Stimulated activated CD4-positive, alpha-beta T cell treated with anti-CD3 and anti-CD28 coated beads, Interleukin-1b, Interleukin-23, amount 100 ng/mL, for 48 hours (primary cell): ENCODE data around the gene KMT2C.
"Not testable (repeated sequence)": the region's sequence is repeated elsewhere in the genome, so short reads cannot be mapped to it uniquely, and the experiment has no call there.

Experiments used
- DNase-seq: peaks from one replicate; pipeline ENCODE4 v3.0.0-alpha.2; 2020

KMT2C gene

GRCh38 chr7:152299542-152300143, 136.2 kb downstream of the KMT2C start:
- not testable (repeated sequence) for DNase-seq

- no peak for DNase-seq
Measured at GRCh38 chr7:152292897-152293296, 142.9 kb downstream of the KMT2C start.

- DNase-seq: not testable (repeated sequence)
Measured at GRCh38 chr7:152286972-152287371, 148.8 kb downstream of the KMT2C start.

- not testable (repeated sequence) for DNase-seq
Measured at GRCh38 chr7:152286219-152286618, 149.6 kb downstream of the KMT2C start.

GRCh38 chr7:152284998-152285397, 150.8 kb downstream of the KMT2C start:
- DNase-seq: not testable (repeated sequence)

GRCh38 chr7:152277687-152278086, 158.1 kb downstream of the KMT2C start:
- DNase-seq: not testable (repeated sequence)

GRCh38 chr7:152270427-152270826, 165.4 kb downstream of the KMT2C start:
- not testable (repeated sequence) for DNase-seq

- DNase-seq: not testable (repeated sequence)
Measured at GRCh38 chr7:152266859-152267258, 168.9 kb downstream of the KMT2C start.

- DNase-seq: not testable (repeated sequence)
Measured at GRCh38 chr7:152264915-152265314, 170.9 kb downstream of the KMT2C start.

- DNase-seq: not testable (repeated sequence)
Measured at GRCh38 chr7:152262146-152262545, 173.7 kb downstream of the KMT2C start.

GRCh38 chr7:152259645-152260044, 176.2 kb downstream of the KMT2C start:
- DNase-seq: not testable (repeated sequence)

- not testable (repeated sequence) for DNase-seq
Measured at GRCh38 chr7:152247851-152248250, 188.0 kb downstream of the KMT2C start.

- DNase-seq: not testable (repeated sequence)
Measured at GRCh38 chr7:152245417-152245816, 190.4 kb downstream of the KMT2C start.

- DNase-seq: not testable (repeated sequence)
Measured at GRCh38 chr7:152243464-152243863, 192.3 kb downstream of the KMT2C start.

GRCh38 chr7:152241301-152241700, 194.5 kb downstream of the KMT2C start:
- DNase-seq: not testable (repeated sequence)

- not testable (repeated sequence) for DNase-seq
Measured at GRCh38 chr7:152236306-152236705, 199.5 kb downstream of the KMT2C start.

GRCh38 chr7:152234421-152234820, 201.4 kb downstream of the KMT2C start:
- not testable (repeated sequence) for DNase-seq

GRCh38 chr7:152231089-152231488, 204.7 kb downstream of the KMT2C start:
- DNase-seq: no peak

- DNase-seq: not testable (repeated sequence)
Measured at GRCh38 chr7:152219556-152219955, 216.2 kb downstream of the KMT2C start.

GRCh38 chr7:152208766-152209165, 227.0 kb downstream of the KMT2C start:
- not testable (repeated sequence) for DNase-seq

- DNase-seq: not testable (repeated sequence)
Measured at GRCh38 chr7:152204417-152204816, 231.4 kb downstream of the KMT2C start.

- no peak for DNase-seq
Measured at GRCh38 chr7:152203095-152203494, 232.7 kb downstream of the KMT2C start.

GRCh38 chr7:152202056-152202455, 233.7 kb downstream of the KMT2C start:
- no peak for DNase-seq

GRCh38 chr7:152200395-152200794, 235.4 kb downstream of the KMT2C start:
- DNase-seq: no peak

- DNase-seq: no peak
Measured at GRCh38 chr7:152196391-152196790, 239.4 kb downstream of the KMT2C start.
